K562 (cell line): ENCODE measurements around the gene MASTL. TPM values are rescaled to one million over a fixed set of nuclear protein-coding genes. Genes with fewer than 3 reads are reported as not detected.

Experiments
- CBX1 ChIP-seq: sonication (generic); IDR thresholded peaks from 2 replicates; pipeline ENCODE4 v1.6.1; 2016; ENCODE audit warnings: antibody characterized with exemption, low read depth, mild to moderate bottlenecking
- CREB1 ChIP-seq, 2 experiments: sonication (generic) in 1 of 2; formaldehyde crosslinking in 1 of 2; IDR thresholded peaks; 2 replicates each; pipeline versions ENCODE4 v1.6.1 to v1.8.0; 2012 to 2022; ENCODE audit warnings: inconsistent platforms in 1 of 2, mild to moderate bottlenecking in 1 of 2, missing genetic modification reagents in 1 of 2, moderate library complexity in 1 of 2
- DIDO1 ChIP-seq: fragments of 450-650 bp; IDR thresholded peaks from 2 replicates; pipeline ENCODE4 v1.6.1; 2016; ENCODE audit warnings: low read depth, missing biosample characterization, missing genetic modification characterization
- ETV5 ChIP-seq: sonication (generic); formaldehyde crosslinking; IDR thresholded peaks from 2 replicates; pipeline ENCODE4 v1.4.0; 2020; ENCODE audit warnings: low read depth, mild to moderate bottlenecking, missing genetic modification reagents
- ETV6 ChIP-seq, 3 experiments: fragments of 150-350 bp in 1 of 3; sonication (generic) in 1 of 3; formaldehyde crosslinking in 1 of 3; IDR thresholded peaks; 2 replicates each; pipeline versions ENCODE4 v1.6.1 to v1.8.0; 2014 to 2022; ENCODE audit warnings: borderline replicate concordance in 2 of 3, low read depth in 2 of 3, antibody characterized with exemption in 1 of 3, low read length in 1 of 3, mild to moderate bottlenecking in 1 of 3, missing genetic modification reagents in 1 of 3
- HMG20B ChIP-seq: fragments of 250-450 bp; sonication (Bioruptor Pico); IDR thresholded peaks from 2 replicates; pipeline ENCODE4 v1.5.0; 2021; ENCODE audit warnings: mild to moderate bottlenecking
- ID3 ChIP-seq, 2 experiments: fragments of 250-450 bp in 1 of 2; fragments of 450-650 bp in 1 of 2; sonication (Bioruptor Pico) in 1 of 2; IDR thresholded peaks; 2 replicates each; pipeline versions ENCODE4 v1.6.1 to v1.8.0; 2016 to 2021; ENCODE audit warnings: mild to moderate bottlenecking in 2 of 2, moderate library complexity in 2 of 2, missing compliant biosample characterization in 1 of 2, missing genetic modification characterization in 1 of 2
- KLF13 ChIP-seq: fragments of 450-650 bp; IDR thresholded peaks from 2 replicates; pipeline ENCODE4 v1.6.1; 2016; ENCODE audit warnings: missing genetic modification characterization, low read depth, mild to moderate bottlenecking, missing compliant biosample characterization, moderate library complexity, borderline replicate concordance
- MAZ ChIP-seq, 2 experiments: fragments of 450-650 bp in 1 of 2; sonication (generic) in 1 of 2; formaldehyde crosslinking; IDR thresholded peaks in 1 of 2; conservative IDR thresholded peaks in 1 of 2; 2 replicates each; pipeline versions ENCODE4 v1.4.0 to v1.5.0; 2020; ENCODE audit warnings: mild to moderate bottlenecking in 1 of 2, missing genetic modification reagents in 1 of 2
- NEUROD1 ChIP-seq: fragments of 150-350 bp; IDR thresholded peaks from 2 replicates; pipeline ENCODE4 v1.6.1; 2014; ENCODE audit warnings: borderline replicate concordance, low read length, low read depth; ENCODE audit not compliant: partially characterized antibody
- NFYB ChIP-seq: IDR thresholded peaks from 2 replicates; pipeline ENCODE4 v1.6.1; 2011; ENCODE audit warnings: mild to moderate bottlenecking, moderate library complexity; ENCODE audit not compliant: insufficient read length; ENCODE audit errors: extremely low read depth
- RBM17 ChIP-seq: fragments of 200-400 bp; formaldehyde crosslinking; IDR thresholded peaks from 2 replicates; pipeline ENCODE4 v1.6.1; 2017; ENCODE audit warnings: low read depth, mild to moderate bottlenecking, low read length, borderline replicate concordance
- SAFB2 ChIP-seq: fragments of 200-400 bp; formaldehyde crosslinking; IDR thresholded peaks from 2 replicates; pipeline ENCODE4 v1.6.1; 2018; ENCODE audit warnings: borderline replicate concordance, low read length, low read depth, moderate library complexity; ENCODE audit not compliant: severe bottlenecking
- SMAD3 ChIP-seq: fragments of 450-650 bp; formaldehyde crosslinking; conservative IDR thresholded peaks from 2 replicates; pipeline ENCODE4 v1.4.0; 2020; ENCODE audit warnings: mild to moderate bottlenecking
- STAG1 ChIP-seq: sonication (generic); formaldehyde crosslinking; IDR thresholded peaks from 2 replicates; pipeline ENCODE4 v1.5.0; 2020; ENCODE audit warnings: missing genetic modification reagents, borderline replicate concordance
- ZBTB1 ChIP-seq: sonication (generic); formaldehyde crosslinking; IDR thresholded peaks from 2 replicates; pipeline ENCODE4 v1.8.1; 2023; ENCODE audit warnings: missing genetic modification reagents, low read depth, mild to moderate bottlenecking, borderline replicate concordance
- ZBTB2 ChIP-seq: fragments of 450-650 bp; IDR thresholded peaks from 2 replicates; pipeline ENCODE4 v1.6.1; 2016; ENCODE audit warnings: antibody characterized with exemption
- ZNF280A ChIP-seq: fragments of 450-650 bp; IDR thresholded peaks from 2 replicates; pipeline ENCODE4 v1.6.1; 2018; ENCODE audit warnings: mild to moderate bottlenecking, low read depth; ENCODE audit not compliant: partially characterized antibody
- polyA plus RNA-seq, 8 experiments: library from polyadenylated mRNA; depleted of rRNA in 4 of 8; stranded (reverse) in 5 of 8; unstranded in 3 of 8; fragments of >200 nt; fragmentation: Nextera tagmentation in 2 of 8; fragmentation: Illumina TruSeq in 1 of 8; extraction: Ambion mirVana in 2 of 8; extraction: Trizol in 1 of 8; gene quantifications; 2 replicates each; pipeline versions ENCODE4 v1.2.1 to v1.2.3, GENCODE V29; 2011 to 2014; ENCODE audit warnings: inconsistent platforms in 1 of 8, missing spikeins in 1 of 8
- total RNA-seq, 7 experiments: library from RNA; depleted of rRNA in 6 of 7; stranded (reverse); fragments of >200 nt in 6 of 7; fragmentation: Illumina TruSeq in 2 of 7; extraction: Trizol in 2 of 7; gene quantifications; 2 replicates each; pipeline versions ENCODE4 v1.2.1 to v1.2.3, GENCODE V29; 2011 to 2021; ENCODE audit warnings: low replicate concordance in 1 of 7
- TF ChIP-seq, protein P1 (sequence below): fragments of 450-650 bp; formaldehyde crosslinking; conservative IDR thresholded peaks from 2 replicates; pipeline ENCODE4 v1.4.0; 2022; ENCODE audit warnings: mild to moderate bottlenecking, missing genetic modification characterization
- TF ChIP-seq, protein P2 (sequence below): sonication (generic); formaldehyde crosslinking; IDR thresholded peaks from 2 replicates; pipeline ENCODE4 v1.9.0; 2022; ENCODE audit warnings: mild to moderate bottlenecking, missing genetic modification reagents

Gene MASTL
- total and polyA plus RNA-seq, 9 of the 15 experiments (the other 6 are each of a cell fraction or from before 2014, with no cell fraction given), result 6.8 to 29.9 (median 23.1) TPM

- no peak for TF ChIP-seq ETV6 (IDR thresholded peaks at IDR 0.05; ENCODE audit: borderline replicate concordance in 1 of 2, low read depth in 2 of 2, low read length in 1 of 2)
- no peak for TF ChIP-seq ETV6 (CRISPR knock-in tag; IDR thresholded peaks at IDR 0.05; ENCODE audit: borderline replicate concordance)
- no peak for TF ChIP-seq ID3 (CRISPR knock-in tag; IDR thresholded peaks at IDR 0.05)
- TF ChIP-seq ID3 (tag; IDR thresholded peaks at IDR 0.05), result 0 out of 2 replicates have a peak, but pooled peaks have one; percentile 33
- no peak for TF ChIP-seq SMAD3
- TF ChIP-seq CBX1, result 0 out of 2 replicates have a peak, but pooled peaks have one; percentile 51
- TF ChIP-seq NEUROD1, result peak; percentile 14
- TF ChIP-seq, protein P1, sequence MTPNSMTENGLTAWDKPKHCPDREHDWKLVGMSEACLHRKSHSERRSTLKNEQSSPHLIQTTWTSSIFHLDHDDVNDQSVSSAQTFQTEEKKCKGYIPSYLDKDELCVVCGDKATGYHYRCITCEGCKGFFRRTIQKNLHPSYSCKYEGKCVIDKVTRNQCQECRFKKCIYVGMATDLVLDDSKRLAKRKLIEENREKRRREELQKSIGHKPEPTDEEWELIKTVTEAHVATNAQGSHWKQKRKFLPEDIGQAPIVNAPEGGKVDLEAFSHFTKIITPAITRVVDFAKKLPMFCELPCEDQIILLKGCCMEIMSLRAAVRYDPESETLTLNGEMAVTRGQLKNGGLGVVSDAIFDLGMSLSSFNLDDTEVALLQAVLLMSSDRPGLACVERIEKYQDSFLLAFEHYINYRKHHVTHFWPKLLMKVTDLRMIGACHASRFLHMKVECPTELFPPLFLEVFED, result no peak
- TF ChIP-seq MAZ (CRISPR knock-in tag; conservative IDR thresholded peaks at IDR 0.05 in 1 of 2, IDR thresholded peaks at IDR 0.05 in 1 of 2), result peak; percentile 77 to 89
- TF ChIP-seq HMG20B, result no peak
- peak; percentile 83 for TF ChIP-seq ZBTB2
- 0 out of 2 replicates have a peak, but pooled peaks have one; percentile 32 for TF ChIP-seq ETV5 (CRISPR knock-in tag)
- TF ChIP-seq, protein P2, sequence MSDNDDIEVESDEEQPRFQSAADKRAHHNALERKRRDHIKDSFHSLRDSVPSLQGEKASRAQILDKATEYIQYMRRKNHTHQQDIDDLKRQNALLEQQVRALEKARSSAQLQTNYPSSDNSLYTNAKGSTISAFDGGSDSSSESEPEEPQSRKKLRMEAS (CRISPR knock-in tag), result peak; percentile 44
- TF ChIP-seq STAG1 (CRISPR knock-in tag), result no peak
- TF ChIP-seq RBM17, result no peak
- TF ChIP-seq KLF13, result peak; percentile 35; the same call in 1 of the 2 replicates
- TF ChIP-seq CREB1 (IDR thresholded peaks at IDR 0.05), result peak; percentile 96
- TF ChIP-seq CREB1 (CRISPR knock-in tag; IDR thresholded peaks at IDR 0.05), result peak; percentile 95
- 0 out of 2 replicates have a peak, but pooled peaks have one; percentile 27 for TF ChIP-seq ZBTB1 (CRISPR knock-in tag)
- TF ChIP-seq NFYB, result no peak
- TF ChIP-seq ZNF280A, result no peak
- TF ChIP-seq SAFB2, result no peak
- TF ChIP-seq DIDO1 (tag), result no peak
These were observed at the start of gene MASTL (continued) for GRCh38 chr10:27155066-27155754.
